Body of pancreas (tissue), 4 donors: ENCODE results near the gene CACNG6.

Experiments used
- POLR2A ChIP-seq, 3 donors: fragments of 450-650 bp; IDR thresholded peaks; one replicate each; pipeline ENCODE4 v1.6.1; 2016; ENCODE audit warnings: antibody characterized with exemption in 3 of 3, mild to moderate bottlenecking in 2 of 3
- TF ChIP-seq, protein P1 (sequence below), 7 experiments: fragments of 450-650 bp in 4 of 7; fragments of 200-600 bp in 3 of 7; sonication (generic) in 3 of 7; IDR thresholded peaks; one replicate each; pipeline ENCODE4 v1.5.1; 2016 to 2019; ENCODE audit warnings: antibody characterized with exemption in 7 of 7

DNA sequence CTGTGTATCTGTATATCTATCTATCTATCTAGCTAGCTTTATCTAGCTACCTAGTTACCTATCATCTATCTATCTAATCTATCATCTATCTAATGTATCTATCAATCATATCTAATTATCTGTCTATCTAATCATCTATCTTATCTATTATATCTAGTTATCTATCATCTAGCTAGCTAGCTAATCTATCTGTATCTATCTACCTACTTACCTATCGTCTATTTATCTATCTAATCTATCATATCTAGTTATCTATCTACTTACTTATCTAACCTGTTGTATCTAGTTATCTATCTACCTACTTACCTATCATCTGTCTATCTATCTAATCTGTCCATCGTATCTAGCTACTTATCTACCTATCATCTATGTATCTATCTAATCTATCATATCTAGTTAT lies 54.3 kb downstream of the CACNG6 start:
- TF ChIP-seq, protein P1, sequence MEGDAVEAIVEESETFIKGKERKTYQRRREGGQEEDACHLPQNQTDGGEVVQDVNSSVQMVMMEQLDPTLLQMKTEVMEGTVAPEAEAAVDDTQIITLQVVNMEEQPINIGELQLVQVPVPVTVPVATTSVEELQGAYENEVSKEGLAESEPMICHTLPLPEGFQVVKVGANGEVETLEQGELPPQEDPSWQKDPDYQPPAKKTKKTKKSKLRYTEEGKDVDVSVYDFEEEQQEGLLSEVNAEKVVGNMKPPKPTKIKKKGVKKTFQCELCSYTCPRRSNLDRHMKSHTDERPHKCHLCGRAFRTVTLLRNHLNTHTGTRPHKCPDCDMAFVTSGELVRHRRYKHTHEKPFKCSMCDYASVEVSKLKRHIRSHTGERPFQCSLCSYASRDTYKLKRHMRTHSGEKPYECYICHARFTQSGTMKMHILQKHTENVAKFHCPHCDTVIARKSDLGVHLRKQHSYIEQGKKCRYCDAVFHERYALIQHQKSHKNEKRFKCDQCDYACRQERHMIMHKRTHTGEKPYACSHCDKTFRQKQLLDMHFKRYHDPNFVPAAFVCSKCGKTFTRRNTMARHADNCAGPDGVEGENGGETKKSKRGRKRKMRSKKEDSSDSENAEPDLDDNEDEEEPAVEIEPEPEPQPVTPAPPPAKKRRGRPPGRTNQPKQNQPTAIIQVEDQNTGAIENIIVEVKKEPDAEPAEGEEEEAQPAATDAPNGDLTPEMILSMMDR (IDR thresholded peaks at IDR 0.05), result no peak
- no peak for TF ChIP-seq POLR2A (IDR thresholded peaks at IDR 0.05)
